ENCODE results near the gene ZNF644.
A peak's percentile ranks its signal among the peaks of the same experiment; 100 is the strongest.
"Not testable (repeated sequence)": the region's sequence is repeated elsewhere in the genome, so short reads cannot be mapped to it uniquely, and the experiment has no call there.

Gene ZNF644

DNA sequence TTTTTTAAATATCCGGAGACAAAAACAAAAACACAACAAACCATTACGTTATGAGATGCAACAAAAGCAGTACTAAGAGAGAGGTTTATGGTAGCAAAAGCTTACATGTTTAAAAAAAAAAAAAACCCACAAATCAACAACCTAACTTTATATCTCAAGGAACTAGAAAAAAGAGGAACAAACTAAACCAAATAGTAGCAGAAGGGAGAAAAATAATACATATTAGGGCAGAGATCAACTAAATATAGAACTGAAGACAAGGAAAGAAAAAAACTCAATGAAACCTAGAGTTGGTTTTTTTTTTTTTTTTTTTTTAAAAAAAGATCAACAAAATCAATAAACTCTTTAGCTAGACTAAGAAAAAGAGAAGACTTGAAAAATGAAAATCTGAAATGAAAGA is 34.9 kb downstream of the ZNF644 start:
- no peak for ATAC-seq
- DNase-seq, result no peak

DNA sequence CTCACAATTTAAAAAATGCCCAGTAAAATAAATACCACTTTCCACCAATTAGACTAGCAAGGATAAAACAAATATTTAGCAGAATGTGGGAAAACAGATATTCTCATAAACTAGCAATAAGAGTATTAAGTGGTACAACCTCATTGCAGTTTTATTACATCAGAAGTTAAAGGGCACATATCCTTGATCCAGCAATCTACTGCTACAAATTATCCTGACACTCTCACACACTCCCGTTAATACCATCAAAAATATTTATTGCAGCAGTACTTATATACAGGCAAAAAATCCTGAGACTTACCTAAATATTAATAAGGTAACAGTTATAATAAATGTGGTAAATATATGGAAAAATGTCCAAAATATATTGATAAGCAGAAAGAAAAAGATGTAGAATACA is 44.3 kb downstream of the ZNF644 start:
- ATAC-seq (no peak), DNase-seq (no peak)

DNA sequence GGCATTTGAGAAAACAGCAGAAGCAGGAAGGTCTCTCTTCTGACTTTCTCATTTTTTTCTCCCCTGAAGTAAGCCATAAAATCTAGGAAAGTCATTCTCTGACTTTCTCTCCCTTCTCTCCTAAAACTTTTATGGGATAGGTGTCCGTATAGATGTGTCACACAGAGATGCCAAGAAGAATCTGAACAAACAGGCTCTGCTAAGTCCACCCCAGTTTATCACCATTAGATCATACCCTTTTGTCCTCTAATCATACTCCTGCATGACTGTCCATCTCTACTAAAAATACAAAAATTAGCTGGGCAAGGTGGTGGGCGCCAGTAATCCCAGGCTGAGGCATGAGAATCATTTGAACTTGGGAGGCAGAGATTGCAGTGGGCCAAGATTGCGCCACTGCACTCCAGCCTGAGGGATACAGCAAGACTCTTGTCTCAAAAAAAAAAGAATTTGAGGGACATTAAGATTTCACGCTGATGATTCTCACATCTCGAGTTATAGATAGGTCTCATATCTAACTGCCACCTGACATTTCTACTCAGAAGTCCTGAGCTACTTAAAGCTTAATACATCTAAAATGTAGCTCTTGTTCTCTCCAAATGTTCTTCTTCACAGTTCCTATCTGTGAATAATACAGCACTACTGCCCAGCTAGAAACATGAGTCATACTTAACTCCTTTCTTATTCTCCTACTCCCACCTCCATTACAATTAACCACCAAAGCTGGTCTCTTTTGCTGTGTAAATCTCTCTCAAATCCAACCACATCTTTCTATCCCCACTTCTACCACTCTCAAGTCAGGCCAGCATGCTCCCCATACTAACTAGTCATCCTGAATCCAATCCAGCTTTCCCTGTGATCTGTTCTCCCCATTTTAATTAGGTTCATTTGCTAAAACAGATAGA is 47.7 kb downstream of the ZNF644 start:
- no peak for DNase-seq
- ATAC-seq, result peak; percentile 84

DNA sequence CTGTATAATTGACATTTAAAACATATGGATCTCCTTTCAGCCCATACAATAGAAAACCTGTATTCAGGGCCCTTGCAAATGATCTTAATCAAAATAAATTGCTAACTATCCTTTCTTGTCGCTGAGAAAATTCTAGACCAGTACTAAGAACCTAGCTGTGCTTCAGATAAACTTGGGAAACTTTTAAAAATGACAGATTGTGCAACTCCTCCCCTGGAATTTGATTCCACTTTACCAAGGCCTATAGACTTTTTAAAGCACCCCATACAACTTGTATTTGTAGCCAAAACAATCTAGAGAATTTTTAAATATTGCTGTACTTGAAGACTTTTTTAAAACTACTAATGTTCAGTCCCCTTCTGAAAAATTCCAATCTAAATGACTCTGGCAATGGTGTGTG is 51.6 kb downstream of the ZNF644 start:
- ATAC-seq, result no peak
- DNase-seq, result no peak

DNA sequence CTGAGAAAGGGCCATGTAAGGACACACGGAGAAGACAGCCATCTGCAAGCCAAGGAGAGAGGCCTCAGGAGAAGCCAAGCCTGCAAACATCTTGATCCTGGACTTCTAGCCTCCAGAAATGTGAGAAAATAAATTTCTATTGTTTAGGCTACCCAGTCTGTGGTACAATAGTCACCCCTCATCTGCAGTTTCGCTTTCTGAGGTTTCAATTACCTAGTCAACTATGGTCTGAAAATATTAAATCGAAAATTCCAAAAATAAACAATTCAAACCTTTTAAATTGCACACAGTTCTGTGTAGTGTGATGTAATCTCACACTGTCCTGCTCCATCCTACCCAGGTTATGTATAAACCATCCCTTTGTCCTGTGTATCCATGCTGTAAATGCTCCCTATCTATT is 52.6 kb downstream of the ZNF644 start:
- no peak for DNase-seq
- ATAC-seq, result no peak

DNA sequence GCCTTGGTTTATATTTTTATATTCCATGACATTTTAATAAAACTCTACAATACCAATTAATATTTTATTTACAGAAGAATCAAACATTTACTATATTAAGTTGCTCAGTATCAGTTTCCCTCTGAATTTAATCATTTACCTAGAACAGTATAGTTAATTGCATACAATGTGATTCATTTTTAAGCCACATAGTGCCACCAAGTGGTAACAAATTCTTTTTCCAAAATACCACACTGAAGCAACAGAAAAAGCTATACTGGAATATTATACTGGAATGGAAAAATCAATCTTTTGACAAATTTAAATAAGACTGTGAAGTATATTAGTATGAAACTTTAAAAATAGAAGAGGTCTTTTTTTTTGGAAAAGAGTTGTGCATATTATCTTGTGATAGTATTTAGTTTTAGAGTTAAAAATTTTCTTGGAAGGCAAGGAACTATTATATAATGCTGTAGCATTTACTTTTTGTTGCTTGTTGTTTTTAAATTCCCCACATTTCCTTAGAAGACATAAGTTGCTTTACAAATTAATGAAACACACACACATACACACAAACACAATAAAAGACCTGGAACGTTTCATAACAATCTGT is 57.3 kb downstream of the ZNF644 start:
- ATAC-seq (no peak), DNase-seq (no peak)

DNA sequence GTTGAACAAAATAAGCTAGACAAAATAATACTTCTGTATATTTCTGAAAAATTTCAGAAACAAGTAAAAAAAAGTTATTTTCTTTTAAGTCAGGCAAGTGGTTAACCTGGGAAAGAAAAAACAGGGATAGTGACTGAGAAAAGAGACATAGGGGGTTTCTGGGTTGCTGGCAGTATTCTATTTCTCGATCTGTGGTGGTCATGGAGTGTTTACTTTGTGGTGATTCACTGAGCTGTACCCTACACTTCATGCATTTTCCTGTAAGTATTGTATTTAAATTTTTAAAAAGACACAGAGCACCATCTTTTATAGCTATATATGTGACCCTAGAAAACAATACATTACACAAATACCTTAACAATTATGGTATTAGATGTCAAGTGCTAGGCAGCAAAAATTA is 58.2 kb downstream of the ZNF644 start:
- DNase-seq, result no peak

DNA sequence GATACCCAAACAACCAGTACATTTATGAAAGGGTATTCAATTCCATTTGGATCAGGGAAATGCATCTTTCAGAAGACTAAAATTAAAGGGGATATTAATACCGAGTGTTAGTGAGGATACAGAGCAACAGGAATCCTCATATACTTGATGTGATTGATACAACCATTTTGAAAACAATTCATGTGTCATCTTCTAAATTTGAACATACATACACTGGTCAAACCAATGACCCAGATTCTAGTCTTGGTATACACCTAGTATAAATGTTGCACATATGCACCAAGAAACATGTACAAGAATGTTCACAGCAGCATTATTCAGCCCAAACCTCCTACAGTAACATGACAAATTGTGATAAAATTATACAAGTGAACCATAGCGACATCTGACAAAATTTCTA is 58.6 kb downstream of the ZNF644 start:
- DNase-seq, result no peak
- no peak for ATAC-seq

More for the DNA sequence above, 58.2 kb downstream of the ZNF644 start:
- no peak for ATAC-seq

DNA sequence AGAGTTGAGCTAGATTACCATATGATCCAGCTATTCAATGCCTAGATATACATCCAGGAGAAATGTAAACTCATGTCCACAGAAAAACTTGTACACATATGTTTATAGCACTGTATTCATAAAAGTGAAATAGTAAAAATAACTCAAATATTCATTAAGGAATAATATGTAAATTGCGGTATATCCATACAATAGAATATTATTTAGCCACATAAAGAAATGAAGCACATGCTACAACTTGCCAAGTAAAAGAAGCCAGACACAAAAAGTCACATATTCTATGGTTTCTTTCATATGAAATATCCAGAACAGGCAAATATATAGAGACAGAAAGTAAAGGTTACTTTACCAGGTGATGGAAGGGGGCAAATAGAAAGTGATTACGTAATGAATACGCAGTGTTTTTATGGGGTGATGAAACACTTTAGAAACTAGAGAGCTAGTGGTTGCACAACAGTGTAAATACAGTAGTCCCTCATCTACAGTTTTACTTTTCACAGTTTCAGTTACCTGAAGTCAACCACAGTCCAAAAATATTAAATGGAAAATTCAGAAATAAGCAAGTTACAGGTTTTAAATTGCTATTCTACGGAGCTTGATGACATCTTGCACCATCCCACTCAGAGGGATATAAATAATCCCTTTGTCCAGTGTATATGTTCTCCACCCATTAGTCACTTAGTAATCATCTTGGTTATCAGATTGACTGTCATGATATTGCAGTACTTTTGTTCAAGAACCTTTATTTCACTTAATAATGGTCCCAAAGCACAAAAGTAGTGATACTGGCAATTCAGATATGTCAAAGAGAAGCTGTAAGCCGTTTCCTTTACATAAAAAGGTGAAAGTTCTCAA is 62.3 kb downstream of the ZNF644 start:
- ATAC-seq (no peak), DNase-seq (no peak)

DNA sequence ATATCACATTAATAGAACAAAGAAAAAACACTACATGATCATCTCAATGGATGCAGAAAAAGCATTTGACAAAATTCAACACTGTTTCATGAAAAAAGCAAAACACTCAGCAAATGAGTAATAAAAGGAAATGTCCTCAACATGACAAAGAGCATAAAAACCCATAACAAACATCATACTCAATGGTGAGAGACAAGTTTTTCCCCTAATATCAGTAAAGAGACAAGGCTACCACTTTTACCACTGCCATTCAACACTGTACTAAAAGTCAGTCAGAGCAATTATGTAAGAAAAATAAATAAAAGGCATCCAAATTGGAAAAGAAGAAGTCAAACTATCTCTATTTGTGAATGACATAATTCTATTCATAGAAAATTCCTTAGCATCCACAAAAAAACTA is 64.3 kb downstream of the ZNF644 start:
- ATAC-seq (no peak), DNase-seq (no peak)

DNA sequence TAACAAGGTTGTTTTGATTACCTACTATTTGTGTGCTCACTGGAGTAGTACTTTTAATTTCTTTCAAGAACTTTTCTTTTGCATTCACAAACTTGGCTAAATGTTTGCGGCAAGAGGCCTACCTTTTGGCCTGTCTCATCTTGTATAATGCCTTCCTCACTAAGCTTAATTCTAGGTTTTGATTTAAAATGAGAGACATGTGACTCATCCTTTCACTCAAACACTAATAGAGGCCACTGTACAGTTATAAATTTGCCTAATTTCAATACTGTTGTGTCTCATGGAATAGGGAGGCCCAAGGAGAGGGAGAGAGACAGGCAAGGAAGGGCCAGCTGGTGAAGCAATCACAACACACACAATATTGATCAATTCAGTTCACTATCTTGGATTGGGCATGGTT is 66.1 kb downstream of the ZNF644 start:
- DNase-seq (no peak), ATAC-seq (no peak)

DNA sequence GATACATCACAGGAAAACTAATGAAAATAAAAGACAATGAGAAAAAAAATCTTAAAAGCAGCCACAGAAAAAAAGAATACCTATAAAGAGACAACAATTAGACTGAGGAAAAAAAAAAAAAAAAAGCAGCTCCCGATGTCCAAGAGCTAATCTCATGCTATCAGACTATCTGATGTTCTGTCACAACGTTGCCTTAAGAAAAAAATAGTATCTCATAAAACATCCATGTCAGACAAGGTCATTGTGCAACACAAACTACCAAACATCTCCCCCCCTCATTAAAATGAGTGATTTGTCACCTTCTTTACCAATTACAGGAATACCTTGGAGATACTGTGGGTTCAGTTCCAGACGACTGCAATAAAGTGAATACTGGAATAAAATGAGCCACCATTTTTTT is 68.9 kb downstream of the ZNF644 start:
- no peak for DNase-seq
- ATAC-seq, result no peak

DNA sequence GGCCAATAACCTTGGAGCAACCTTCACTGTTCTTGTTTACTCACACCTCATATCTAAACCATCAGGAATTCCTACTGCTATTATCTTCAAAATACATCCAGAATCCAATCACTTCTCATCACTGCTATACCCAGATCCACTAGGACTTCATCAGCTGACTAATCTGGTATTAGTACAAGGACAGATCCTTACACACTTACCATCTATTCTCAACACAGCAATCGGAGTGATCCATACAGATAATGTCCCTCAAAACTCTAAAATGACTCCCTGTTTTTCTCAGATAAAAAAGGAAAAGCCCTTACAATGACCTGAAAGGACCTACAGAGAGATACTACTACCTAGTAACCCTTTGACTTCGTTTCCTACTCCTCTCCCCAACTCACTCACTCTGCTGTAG is 70.8 kb downstream of the ZNF644 start:
- no peak for DNase-seq
- ATAC-seq, result no peak

DNA sequence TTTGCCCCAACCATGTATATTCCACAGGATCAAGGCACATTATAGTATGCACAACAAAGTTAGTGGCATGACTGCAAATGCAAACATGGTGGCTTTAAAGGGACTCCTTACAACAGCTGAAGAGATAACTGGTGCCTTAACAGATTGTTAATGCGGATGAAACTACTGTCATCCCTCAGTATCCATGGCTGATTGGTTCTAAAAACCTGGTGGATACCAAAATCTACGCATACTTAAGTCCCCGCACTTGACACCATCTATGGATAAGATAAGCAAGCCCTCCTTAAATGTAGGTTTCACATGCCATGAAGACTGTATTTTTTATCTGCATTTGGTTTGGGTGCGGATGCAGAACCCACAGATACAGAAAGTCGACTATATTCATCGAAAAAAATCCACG is 73.5 kb downstream of the ZNF644 start:
- ATAC-seq (no peak), DNase-seq (no peak)

DNA sequence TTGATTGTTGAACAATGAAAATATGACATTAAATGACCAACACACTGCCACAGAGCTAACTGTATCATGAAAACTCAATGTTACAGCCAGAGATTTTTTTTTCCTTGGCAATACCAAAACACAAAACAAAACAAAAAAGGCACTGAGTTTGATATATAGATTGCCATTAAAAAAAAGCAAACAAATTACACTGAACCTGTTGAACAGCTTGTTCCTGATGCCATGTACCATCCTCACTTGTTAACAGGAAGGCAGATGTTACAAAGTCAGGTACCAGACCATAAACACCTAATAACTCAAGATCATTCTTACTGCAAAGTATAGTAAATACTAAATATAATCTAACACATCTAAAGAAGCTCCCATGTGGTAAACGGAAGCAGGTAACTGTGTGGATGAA is 75.2 kb downstream of the ZNF644 start:
- no peak for DNase-seq
- ATAC-seq, result no peak

DNA sequence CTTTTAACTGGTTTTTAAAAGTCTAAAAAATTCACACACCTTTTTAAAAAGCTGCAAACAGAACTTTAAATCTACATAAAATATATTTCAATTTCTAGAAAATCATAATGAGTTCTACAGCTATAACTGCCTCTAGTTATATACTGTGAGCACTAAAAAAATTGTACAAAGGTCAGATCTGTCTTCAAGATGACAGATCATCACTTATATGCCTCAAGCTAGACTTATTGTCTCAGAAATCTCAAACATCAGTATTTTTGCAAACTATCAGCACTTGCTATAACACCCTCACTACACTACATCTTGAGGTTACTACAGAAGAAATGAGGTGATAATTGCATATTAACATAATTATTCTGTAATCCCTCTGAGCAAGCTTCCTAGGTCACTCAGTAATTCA is 76.5 kb downstream of the ZNF644 start:
- ATAC-seq (no peak), DNase-seq (no peak)

DNA sequence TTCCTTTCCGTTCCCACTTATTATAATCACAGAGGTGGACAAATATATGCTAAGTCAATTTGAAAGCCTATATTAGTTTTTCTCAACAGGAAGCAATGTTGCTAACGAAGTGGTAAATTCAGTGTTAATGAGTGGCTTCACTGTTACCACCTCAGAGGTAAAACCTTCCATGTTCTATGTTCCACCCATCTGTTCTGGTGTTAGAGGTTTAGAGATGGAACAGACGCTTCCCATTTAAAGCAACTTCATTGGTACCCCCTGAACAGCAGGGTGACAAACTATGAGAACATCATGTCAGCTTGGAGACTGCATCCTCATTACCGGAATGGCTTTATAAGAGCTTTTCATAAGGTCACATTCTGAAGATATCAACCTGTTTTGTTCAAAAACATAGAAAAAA is 77.9 kb downstream of the ZNF644 start:
- ATAC-seq (no peak), DNase-seq (no peak)

DNA sequence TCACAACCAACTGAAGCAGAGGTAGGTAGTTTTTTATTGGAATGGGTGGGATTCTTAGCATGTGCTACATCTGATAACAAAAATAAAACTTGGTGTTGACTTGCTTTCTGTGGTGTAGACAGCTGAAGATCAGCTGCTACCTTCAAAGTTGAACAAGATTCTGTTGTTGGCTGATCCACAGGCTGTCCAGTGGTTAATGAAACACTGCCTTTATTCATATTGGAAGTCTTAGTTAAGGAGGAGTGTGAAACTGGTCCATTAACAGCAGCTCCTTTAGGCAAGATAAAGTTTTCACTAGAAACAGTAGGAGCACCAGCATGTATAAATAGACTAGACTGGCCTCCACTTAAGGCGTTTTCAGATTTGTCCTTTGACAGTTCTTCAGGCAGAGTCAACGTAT is 81.1 kb downstream of the ZNF644 start:
- no peak for ATAC-seq

DNA sequence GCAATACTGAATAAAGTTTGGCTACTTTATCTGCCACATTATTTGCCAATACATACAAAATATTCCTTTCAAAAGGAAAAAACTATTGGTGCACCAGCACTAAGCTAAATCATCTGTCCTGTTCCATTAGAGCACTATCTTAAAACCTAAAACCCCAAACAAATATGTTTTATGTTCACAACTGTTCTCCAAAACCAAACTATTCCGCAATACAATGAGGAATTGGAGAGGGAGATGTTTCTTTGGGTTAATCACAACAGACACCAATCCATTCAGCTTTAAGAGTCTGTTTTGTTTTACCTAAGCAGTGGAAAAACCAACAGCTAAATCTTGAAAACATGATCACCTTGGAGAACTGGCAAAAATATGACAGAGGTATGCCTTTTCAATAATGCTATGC is 85.1 kb downstream of the ZNF644 start:
- DNase-seq (no peak), ATAC-seq (no peak)

More for the DNA sequence above, 81.1 kb downstream of the ZNF644 start:
- no peak for DNase-seq

DNA sequence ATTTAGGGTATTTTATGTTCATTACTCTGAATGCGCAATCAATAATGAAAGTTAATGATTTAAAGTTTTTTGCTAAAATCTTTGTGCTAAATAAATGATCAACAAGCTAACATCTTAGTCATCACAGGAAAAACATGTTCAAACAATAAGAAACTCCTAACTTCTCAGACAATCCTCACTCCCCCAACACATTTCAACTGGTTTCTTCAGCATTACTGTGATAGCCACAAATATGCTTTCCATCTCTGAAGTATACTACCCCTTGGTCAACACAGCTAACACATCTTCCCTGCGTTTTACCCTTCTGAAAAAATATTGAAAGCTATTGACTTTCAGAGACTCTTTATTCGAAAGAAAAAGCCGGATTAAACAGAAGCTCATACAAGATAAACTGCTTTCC is 85.8 kb downstream of the ZNF644 start:
- ATAC-seq (no peak), DNase-seq (no peak)

DNA sequence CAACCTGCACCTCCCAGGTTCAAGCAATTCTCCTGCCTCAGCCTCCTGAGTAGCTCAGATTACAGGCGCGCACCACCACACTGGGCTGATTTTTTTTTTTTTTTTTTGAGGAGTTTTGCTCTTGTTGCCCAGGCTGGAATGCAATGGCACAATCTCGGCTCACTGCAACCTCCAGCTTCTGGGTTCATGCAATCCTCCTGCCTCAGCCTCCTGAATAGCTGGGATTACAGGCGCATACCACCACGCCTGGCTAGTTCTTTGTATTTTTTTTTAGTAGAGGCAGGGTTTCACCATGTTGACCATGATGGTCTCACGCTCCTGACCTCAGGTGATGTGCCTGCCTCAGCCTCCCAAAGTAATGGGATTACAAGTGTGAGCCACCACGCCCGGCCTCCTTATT is 93.6 kb downstream of the ZNF644 start:
- not testable (repeated sequence) for DNase-seq, ATAC-seq

DNA sequence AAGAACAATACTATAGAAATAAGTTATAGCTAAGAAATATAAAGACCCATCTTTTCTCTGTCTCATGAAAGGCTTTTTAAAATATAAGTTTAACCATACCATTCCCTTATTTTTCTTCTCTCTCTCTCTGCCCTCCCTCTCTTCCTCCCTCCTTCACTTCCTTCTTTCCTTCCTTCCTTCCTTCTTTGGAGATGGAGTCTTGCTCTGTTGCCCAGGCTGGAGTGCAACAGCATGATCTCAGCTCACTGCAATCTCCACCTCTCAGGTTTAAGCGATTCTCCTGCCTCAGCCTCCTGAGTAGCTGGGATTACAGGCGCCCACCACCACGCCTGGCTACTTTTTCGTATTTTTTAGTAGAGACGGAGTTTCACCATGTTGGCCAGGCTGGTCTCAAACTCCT is 94.2 kb downstream of the ZNF644 start:
- ATAC-seq, DNase-seq: not testable (repeated sequence)

DNA sequence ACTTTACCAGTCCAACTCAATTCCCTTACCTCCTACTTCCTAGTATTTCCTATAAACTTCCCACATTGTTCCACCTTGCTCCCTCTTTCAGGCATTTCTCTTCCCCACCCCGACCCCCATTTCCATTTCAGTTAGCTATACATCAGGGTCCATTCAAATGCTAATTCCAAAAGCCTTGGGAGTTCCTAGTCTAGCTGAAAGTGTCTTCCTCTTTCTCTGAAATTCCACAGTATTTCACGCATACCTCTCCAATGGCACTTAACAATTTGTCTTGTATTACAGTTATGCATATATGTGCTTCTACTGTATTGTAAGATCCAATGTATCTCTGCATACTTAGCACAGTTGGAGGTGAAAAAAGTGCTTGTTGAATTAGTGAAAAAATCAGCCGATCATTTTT is 94.9 kb downstream of the ZNF644 start:
- ATAC-seq (no peak), DNase-seq (no peak)

Measured in stimulated activated naive CD8-positive, alpha-beta T cell treated with anti-CD3 and anti-CD28 coated beads, Interleukin-15, Interleukin-2, amounts not matched to agents 100 U/mL and 50 U/mL, for 24 hours (primary cell).